Measurements from ENCODE around the gene TAS2R8.

DNA sequence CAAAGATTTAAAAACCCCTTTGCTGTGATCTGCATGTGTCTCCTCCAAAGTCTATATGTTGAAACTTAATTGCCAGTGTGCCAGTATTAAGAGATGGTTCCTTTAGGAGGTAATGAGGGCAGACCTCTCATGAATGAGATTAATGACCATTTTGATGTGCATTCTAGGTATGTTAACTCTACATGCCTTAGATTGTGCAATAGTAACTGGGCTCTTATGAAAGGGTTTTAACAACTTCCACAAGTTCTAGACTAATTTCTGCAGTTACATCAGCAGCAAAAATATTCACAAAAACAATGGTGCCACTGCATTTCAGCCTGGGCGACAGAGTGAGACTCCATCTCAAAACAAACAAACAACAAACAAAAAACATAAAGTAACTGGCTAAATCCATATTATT lies 22.9 kb upstream of the TAS2R8 start:
- no peak for TF ChIP-seq EZH2 (IDR thresholded peaks at IDR 0.05; ENCODE audit: borderline replicate concordance, low read length)
- TF ChIP-seq, protein P1, sequence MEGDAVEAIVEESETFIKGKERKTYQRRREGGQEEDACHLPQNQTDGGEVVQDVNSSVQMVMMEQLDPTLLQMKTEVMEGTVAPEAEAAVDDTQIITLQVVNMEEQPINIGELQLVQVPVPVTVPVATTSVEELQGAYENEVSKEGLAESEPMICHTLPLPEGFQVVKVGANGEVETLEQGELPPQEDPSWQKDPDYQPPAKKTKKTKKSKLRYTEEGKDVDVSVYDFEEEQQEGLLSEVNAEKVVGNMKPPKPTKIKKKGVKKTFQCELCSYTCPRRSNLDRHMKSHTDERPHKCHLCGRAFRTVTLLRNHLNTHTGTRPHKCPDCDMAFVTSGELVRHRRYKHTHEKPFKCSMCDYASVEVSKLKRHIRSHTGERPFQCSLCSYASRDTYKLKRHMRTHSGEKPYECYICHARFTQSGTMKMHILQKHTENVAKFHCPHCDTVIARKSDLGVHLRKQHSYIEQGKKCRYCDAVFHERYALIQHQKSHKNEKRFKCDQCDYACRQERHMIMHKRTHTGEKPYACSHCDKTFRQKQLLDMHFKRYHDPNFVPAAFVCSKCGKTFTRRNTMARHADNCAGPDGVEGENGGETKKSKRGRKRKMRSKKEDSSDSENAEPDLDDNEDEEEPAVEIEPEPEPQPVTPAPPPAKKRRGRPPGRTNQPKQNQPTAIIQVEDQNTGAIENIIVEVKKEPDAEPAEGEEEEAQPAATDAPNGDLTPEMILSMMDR (IDR thresholded peaks at IDR 0.05; ENCODE audit: low read length), result no peak
